ENCODE measurements around the gene HOXD8. TPM values are rescaled to one million over a fixed set of nuclear protein-coding genes. Genes with fewer than 3 reads are reported as not detected.

HOXD8 gene
- 5.3 and 7.7 TPM in 2 replicates for total RNA-seq

GRCh38 chr2:176128982-176129796, at the start of gene HOXD8:
TSS of gene HOXD8 (plus strand) at chr2:176129705. CDS start at chr2:176130367, 662 bp downstream.

GRCh38 chr2:176083796-176084261, 45.7 kb upstream of the HOXD8 start, which contains the start of gene EVX2:
TSS of gene EVX2 (minus strand) at chr2:176083962. CDS start at chr2:176083776, 186 bp downstream.

GRCh38 chr2:176092270-176093144, 37.0 kb upstream of the HOXD8 start, which contains the start of gene HOXD13:
TSS of gene HOXD13 (plus strand) at chr2:176092721. CDS start at chr2:176092891, 170 bp downstream.

GRCh38 chr2:176099728-176100546, 29.6 kb upstream of the HOXD8 start, which contains the start of gene HOXD12:
TSS of gene HOXD12 (plus strand) at chr2:176099795. CDS start at chr2:176099802, 7 bp downstream.

GRCh38 chr2:176106581-176107539, 22.6 kb upstream of the HOXD8 start, which contains the start of gene HOXD11:
TSS of gene HOXD11 (plus strand) at chr2:176107280. CDS start at chr2:176107356, 76 bp downstream.

GRCh38 chr2:176115883-176116813, 13.4 kb upstream of the HOXD8 start, which contains the start of gene HOXD10:
TSS of gene HOXD10 (plus strand) at chr2:176116778. CDS start at chr2:176116834, 56 bp downstream.

GRCh38 chr2:176122683-176123410, 6.7 kb upstream of the HOXD8 start, which contains the start of gene HOXD9:
TSS of gene HOXD9 (plus strand) at chr2:176122719. CDS start at chr2:176122769, 50 bp downstream.

GRCh38 chr2:176151442-176152287, 22.2 kb downstream of the HOXD8 start, which contains the start of gene HOXD4:
TSS of gene HOXD4 (plus strand) at chr2:176151550. CDS start at chr2:176151634, 84 bp downstream.

GRCh38 chr2:176156807-176157498, 27.4 kb downstream of the HOXD8 start, which contains the start of gene HOXD3:
TSS of gene HOXD3 (plus strand) at chr2:176157307. CDS start at chr2:176169115, 11,808 bp downstream.

Other genes with a start within 250 kb of the HOXD8 start
- 52.3 and 64.5 TPM in 2 replicates for gene LNPK, start 127.4 kb upstream of the HOXD8 start, total RNA-seq
- not detected in 2 replicates for gene EVX2, start 45.7 kb upstream of the HOXD8 start, total RNA-seq
- 2.2 and 2.4 TPM in 2 replicates for gene HOXD13, start 37.0 kb upstream of the HOXD8 start, total RNA-seq
- gene HOXD12, start 29.9 kb upstream of the HOXD8 start, total RNA-seq, result not detected in 2 replicates
- gene HOXD11, start 22.4 kb upstream of the HOXD8 start, total RNA-seq, result 7.8 and 15.7 TPM in 2 replicates
- gene HOXD10, start 12.9 kb upstream of the HOXD8 start, total RNA-seq, result 18.4 and 19.4 TPM in 2 replicates
- gene HOXD9, start 7.0 kb upstream of the HOXD8 start, total RNA-seq, result 2.7 and 3.6 TPM in 2 replicates
- gene HOXD4, start 21.8 kb downstream of the HOXD8 start, total RNA-seq, result 0.30 and 1.2 TPM in 2 replicates
- gene HOXD3, start 27.6 kb downstream of the HOXD8 start, total RNA-seq, result 0.92 and 2.4 TPM in 2 replicates
- not detected in 2 replicates for gene HOXD1, start 59.0 kb downstream of the HOXD8 start, total RNA-seq
- 18.1 and 20.3 TPM in 2 replicates for gene MTX2, start 139.7 kb downstream of the HOXD8 start, total RNA-seq

Measured in smooth muscle cell of the umbilical artery (primary cell).